ENCODE measurements around the gene COMMD8. TPM values are rescaled to one million over a fixed set of nuclear protein-coding genes. Genes with fewer than 3 reads are reported as not detected.

The COMMD8 gene
- total and polyA plus RNA-seq, 4 donors, result 3.6 to 17.5 (median 9.0) TPM

GRCh38 chr4:47500776-47501175 lies 37.3 kb upstream of the COMMD8 start:
- TF ChIP-seq CTCF (IDR thresholded peaks at IDR 0.05; ENCODE audit: low read depth, low read length, missing input control) (no peak), JUND (IDR thresholded peaks at IDR 0.05) (no peak), MAX (IDR thresholded peaks at IDR 0.05) (no peak), YY1 (IDR thresholded peaks at IDR 0.05) (no peak), RXRA (IDR thresholded peaks at IDR 0.05) (no peak), SP1 (IDR thresholded peaks at IDR 0.05) (no peak), HNF4A (conservative IDR thresholded peaks at IDR 0.05) (no peak), ATF3 (IDR thresholded peaks at IDR 0.05) (no peak), TAF1 (conservative IDR thresholded peaks at IDR 0.05) (no peak), EGR1 (IDR thresholded peaks at IDR 0.05; ENCODE audit: low read depth in 2 of 2) (no peak), RAD21 (IDR thresholded peaks at IDR 0.05) (no peak), NR2F2 (IDR thresholded peaks at IDR 0.05) (no peak), REST (IDR thresholded peaks at IDR 0.05) (no peak), GABPA (IDR thresholded peaks at IDR 0.05 in 1 of 2, conservative IDR thresholded peaks at IDR 0.05 in 1 of 2) (no peak), FOXA1 (IDR thresholded peaks at IDR 0.05) (no peak), ZBTB33 (IDR thresholded peaks at IDR 0.05) (no peak), HNF4G (IDR thresholded peaks at IDR 0.05) (no peak), FOXA2 (IDR thresholded peaks at IDR 0.05) (no peak)
- peaks cover 0 to 6% (median 2%) of the 10 kb centered on the region in 4 donors for H3K4me1 ChIP-seq (ENCODE audit: control insufficient read depth in 4 of 4, insufficient read depth in 4 of 4, low read length in 3 of 4)
- DNase-seq (ENCODE audit: low spot score), result no peak
- H3K36me3 ChIP-seq (ENCODE audit: control insufficient read depth in 4 of 4, insufficient read depth in 3 of 4, low read depth in 1 of 4, low read length in 3 of 4), result no peaks in the 10 kb centered on the region
- WGBS, result 62% methylated on average over 3 of the region's 3 CpGs
- no peak overlapping the region for H3K9ac ChIP-seq (ENCODE audit: low read depth in 1 of 2, low read length in 2 of 2)
- no peaks in the 10 kb centered on the region for H3K9me3 ChIP-seq (ENCODE audit: control insufficient read depth in 4 of 4, low read length in 3 of 4)
- H3K27ac ChIP-seq (ENCODE audit: low read depth in 1 of 2, low read length in 2 of 2), result no peak overlapping the region
- no peak overlapping the region for H3K4me3 ChIP-seq (ENCODE audit: low read depth in 1 of 3, low read length in 3 of 3)
- H3K27me3 ChIP-seq (ENCODE audit: control insufficient read depth in 4 of 4, insufficient read depth in 4 of 4, low read length in 3 of 4), result no peaks in the 10 kb centered on the region

Data from liver (tissue), 9 donors.